Sigmoid colon (tissue), 7 donors: Measurements from ENCODE around the gene CBX7. TPM values are rescaled to one million over a fixed set of nuclear protein-coding genes. Genes with fewer than 3 reads are reported as not detected.

Experiments used
- DNase-seq: peaks from one replicate; pipeline ENCODE4 v3.0.0-alpha.2; 2019
- H3K27ac ChIP-seq, 4 donors: fragments of 200-600 bp; sonication (generic); one replicate each; pipeline ENCODE4 v1.5.1; 2016 to 2019; ENCODE audit warnings: mild to moderate bottlenecking in 1 of 4
- H3K27me3 ChIP-seq, 3 donors: fragments of 200-600 bp; sonication (generic); one replicate each; pipeline ENCODE4 v1.5.1; 2019; ENCODE audit warnings: mild to moderate bottlenecking in 1 of 3
- H3K36me3 ChIP-seq, 4 donors: fragments of 200-600 bp; sonication (generic); one replicate each; pipeline ENCODE4 v1.5.1; 2016 to 2019
- H3K4me1 ChIP-seq, 4 donors: fragments of 200-600 bp; sonication (generic); one replicate each; pipeline ENCODE4 v1.5.1; 2017 to 2019
- H3K4me3 ChIP-seq, 4 donors: fragments of 200-600 bp; sonication (generic); one replicate each; pipeline ENCODE4 v1.5.1; 2017 to 2019; ENCODE audit warnings: mild to moderate bottlenecking in 2 of 4, moderate library complexity in 1 of 4
- H3K9me3 ChIP-seq, 4 donors: fragments of 200-600 bp in 3 of 4; sonication (generic) in 3 of 4; one replicate each; pipeline versions ENCODE4 v1.5.1 to v1.6.1; 2013 to 2019
- CTCF ChIP-seq, 4 experiments: fragments of 450-650 bp in 3 of 4; fragments of 200-600 bp in 1 of 4; IDR thresholded peaks; one replicate each; pipeline ENCODE4 v1.5.1; 2016 to 2019; ENCODE audit warnings: antibody characterized with exemption in 4 of 4, mild to moderate bottlenecking in 3 of 4, moderate library complexity in 2 of 4
- EP300 ChIP-seq, 4 donors: sonication (generic); formaldehyde crosslinking; IDR thresholded peaks; one replicate each; pipeline ENCODE4 v1.6.1; 2017; ENCODE audit warnings: antibody characterized with exemption in 4 of 4
- POLR2A ChIP-seq, 2 donors: fragments of 450-650 bp; IDR thresholded peaks; one replicate each; pipeline ENCODE4 v1.6.1; 2016; ENCODE audit warnings: antibody characterized with exemption in 2 of 2, mild to moderate bottlenecking in 2 of 2, moderate library complexity in 2 of 2
- POLR2AphosphoS5 ChIP-seq, 4 donors: sonication (generic); formaldehyde crosslinking; IDR thresholded peaks; one replicate each; pipeline ENCODE4 v1.6.1; 2017; ENCODE audit warnings: antibody characterized with exemption in 4 of 4
- WGBS, 2 donors: extraction: QIAGEN DNeasy Blood & Tissue Kit; methylation state at CpG; one replicate each; pipeline ENCODE4 v1.1.7; 2013; 5-methylcytosine and 5-hydroxymethylcytosine counted together
- intact Hi-C: fragments of 100-400 bp; cut with DNase I; formaldehyde crosslinking; loops from one replicate; pipeline ENCODE4 v1.15.1; 2023
- polyA plus RNA-seq, 3 donors: library from polyadenylated mRNA; stranded (reverse); fragments of 200-250 nt; gene quantifications; one replicate each; pipeline ENCODE4 v1.2.3, GENCODE V29; 2013
- total RNA-seq, 4 donors: library from RNA; depleted of rRNA; stranded (reverse); fragments of >200 nt; gene quantifications; one replicate each; pipeline ENCODE4 v1.1.0, GENCODE V29; 2016
- donor health status: healthy with polysubstance abuse.
- donor health status: Bipolar disorder and iron deficiency.
- donor health status: healthy.

CBX7 gene
- total and polyA plus RNA-seq, 7 donors = 10.9 to 166 (median 108) TPM

- intact Hi-C loops = no loop called here
- WGBS, 2 donors = 95 to 96% methylated on average over 8 of the region's 8 CpGs
- Histone ChIP-seq H3K9me3 (peaks cover 0 to 2% (median under 1%) of the 10 kb centered on the region in 4 donors), H3K27me3 (no peaks in the 10 kb centered on the region), H3K36me3 (no peaks in the 10 kb centered on the region), H3K4me1 (peaks cover 0 to 8% (median 5%) of the 10 kb centered on the region in 4 donors), H3K4me3 (no peak overlapping the region), H3K27ac (peak overlapping the region in 1 of 4 donors; percentile 23)
- no peak for DNase-seq
- TF ChIP-seq POLR2A (IDR thresholded peaks at IDR 0.05) (no peak), EP300 (IDR thresholded peaks at IDR 0.05) (no peak), POLR2AphosphoS5 (IDR thresholded peaks at IDR 0.05) (no peak), CTCF (IDR thresholded peaks at IDR 0.05) (no peak)
These were observed 28.9 kb upstream of the CBX7 start for GRCh38 chr22:39181356-39181755.

DNA sequence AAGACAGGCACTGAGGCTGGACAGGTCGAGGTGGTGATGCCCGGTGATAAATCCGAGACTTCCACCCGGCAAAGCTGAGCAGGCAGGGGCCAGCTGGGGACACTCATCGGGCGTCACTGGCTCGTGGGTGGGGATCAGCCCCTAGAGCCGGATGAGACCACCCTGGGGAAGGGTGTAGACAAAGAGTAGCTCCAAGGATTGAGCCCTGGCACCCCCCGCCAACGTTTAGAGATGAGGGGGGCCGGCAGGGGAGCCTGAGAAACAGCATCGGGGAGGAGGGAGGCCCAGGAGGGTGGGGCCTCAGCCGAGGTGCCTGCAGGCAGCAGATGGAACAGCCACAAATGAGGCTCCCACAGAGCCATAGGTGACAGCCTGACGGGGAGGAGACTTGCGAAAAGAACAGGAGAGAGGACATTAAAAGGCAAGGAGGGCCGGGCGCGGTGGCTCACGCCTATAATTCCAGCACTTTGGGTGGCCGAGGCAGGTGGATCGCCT, 27.4 kb upstream of the CBX7 start:
- DNase-seq = no peak
- Histone ChIP-seq H3K4me1 (peaks cover 0 to 23% (median 19%) of the 10 kb centered on the region in 4 donors), H3K36me3 (no peaks in the 10 kb centered on the region), H3K9me3 (peaks cover 0 to 1% (median 0%) of the 10 kb centered on the region in 4 donors), H3K27ac (peak overlapping the region; percentile 28 to 70 (median 34)), H3K27me3 (no peaks in the 10 kb centered on the region), H3K4me3 (no peak overlapping the region)
- WGBS, 2 donors = 53 to 71% methylated on average over 21 of the region's 21 CpGs
- no peak for TF ChIP-seq POLR2AphosphoS5 (IDR thresholded peaks at IDR 0.05)
- TF ChIP-seq POLR2A (IDR thresholded peaks at IDR 0.05) = no peak
- TF ChIP-seq CTCF (IDR thresholded peaks at IDR 0.05) = no peak
- no peak for TF ChIP-seq EP300 (IDR thresholded peaks at IDR 0.05)
- intact Hi-C loops = no loop called here

DNA sequence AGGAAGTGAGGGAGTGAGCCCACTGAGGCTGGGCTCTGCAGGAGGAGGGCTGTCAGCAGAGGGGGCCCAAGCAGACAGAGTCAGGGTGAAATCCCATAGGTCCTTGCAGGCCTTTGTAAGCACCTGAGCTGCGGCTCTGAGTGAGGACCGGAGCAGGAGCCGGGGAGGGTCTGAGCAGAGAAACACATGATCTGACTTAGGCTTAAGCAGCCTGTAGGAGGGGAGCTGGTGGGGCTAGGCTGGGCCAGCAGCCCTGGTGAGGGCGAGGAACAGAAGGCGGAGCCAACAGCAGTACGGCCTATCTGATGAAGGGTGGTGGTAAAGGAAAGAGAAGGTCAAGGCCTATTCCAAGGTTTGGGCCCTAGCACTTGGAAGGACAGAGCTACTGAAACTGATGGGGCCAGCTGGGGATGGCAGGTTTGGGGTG, 26.9 kb upstream of the CBX7 start:
- no peak for TF ChIP-seq POLR2A (IDR thresholded peaks at IDR 0.05)
- no peak for TF ChIP-seq EP300 (IDR thresholded peaks at IDR 0.05)
- TF ChIP-seq CTCF (IDR thresholded peaks at IDR 0.05) = no peak
- TF ChIP-seq POLR2AphosphoS5 (IDR thresholded peaks at IDR 0.05) = no peak
- Histone ChIP-seq H3K4me1 (peaks cover 0 to 28% (median 24%) of the 10 kb centered on the region in 4 donors), H3K36me3 (no peaks in the 10 kb centered on the region), H3K27ac (peak overlapping the region; percentile 28 to 70 (median 34)), H3K9me3 (peaks cover 0 to 1% (median 0%) of the 10 kb centered on the region in 4 donors), H3K4me3 (no peak overlapping the region), H3K27me3 (no peaks in the 10 kb centered on the region)
- DNase-seq = no peak
- whole genome bisulfite sequencing, 2 donors = 74 to 78% methylated on average over 6 of the region's 6 CpGs
- intact Hi-C loops = no loop called here

DNA sequence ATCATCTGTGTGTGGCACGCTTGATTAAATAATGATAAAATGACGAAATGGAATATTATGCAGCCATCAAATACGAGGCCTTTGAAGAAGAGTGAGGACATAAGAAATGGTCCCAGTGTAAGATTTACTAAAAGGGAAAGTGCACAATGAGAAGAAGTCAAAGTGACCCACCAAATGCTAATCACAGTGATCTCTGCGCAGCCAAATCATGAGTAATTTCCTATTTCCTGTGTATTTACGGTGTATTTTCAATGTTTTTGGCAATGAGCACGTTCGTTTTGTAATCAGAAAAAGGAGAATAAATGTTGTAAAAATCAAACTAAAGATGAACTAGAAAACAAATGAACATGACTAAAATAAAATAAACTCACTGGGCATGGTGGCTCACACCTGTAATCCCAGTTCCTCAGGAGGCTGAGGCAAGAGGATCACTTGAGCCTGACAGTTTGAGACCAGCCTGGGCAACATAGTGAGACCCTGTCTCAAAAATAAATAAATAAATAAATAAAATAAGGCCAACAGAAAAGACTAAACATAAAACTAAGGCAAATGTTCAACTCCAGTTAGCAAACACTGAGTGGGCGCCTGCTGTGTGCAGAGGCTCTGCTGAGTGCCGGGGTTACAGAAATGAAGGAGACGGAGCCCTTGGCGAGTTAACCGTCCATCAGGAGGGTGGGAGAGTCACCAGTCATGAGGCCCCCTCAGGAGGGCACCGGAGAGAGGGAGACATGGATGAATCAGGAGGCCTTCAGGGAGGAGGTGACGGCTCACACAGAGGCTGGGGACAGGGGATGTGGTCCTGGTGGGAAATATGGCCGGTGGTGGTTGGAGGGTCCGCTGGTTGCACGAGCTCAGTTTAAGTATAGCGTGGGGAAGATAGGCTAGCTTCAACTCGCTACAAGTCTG, 26.0 kb upstream of the CBX7 start:
- no peaks in the 10 kb centered on the region for H3K36me3 ChIP-seq
- H3K9me3 ChIP-seq = peaks cover 0 to 1% (median 0%) of the 10 kb centered on the region in 4 donors
- peaks cover 0 to 37% (median 33%) of the 10 kb centered on the region in 4 donors for H3K4me1 ChIP-seq
- peak in 1 of 4 donors; percentile 15 for TF ChIP-seq POLR2AphosphoS5 (IDR thresholded peaks at IDR 0.05)
- TF ChIP-seq CTCF (IDR thresholded peaks at IDR 0.05) = no peak
- H3K4me3 ChIP-seq = no peak overlapping the region
- DNase-seq = no peak
- no peaks in the 10 kb centered on the region for H3K27me3 ChIP-seq
- 87% methylated on average over 19 of the region's 19 CpGs for WGBS, 2 donors
- H3K27ac ChIP-seq = peak overlapping the region; percentile 70 to 76 (median 73)
- intact Hi-C loops = no loop called here
